Ectodermal cell (in vitro differentiated cells): ENCODE results near the gene WDR11.

Experiments used
- H3K27ac ChIP-seq: 2 replicates; pipeline ENCODE4 v1.7.0; 2013; ENCODE audit warnings: mild to moderate bottlenecking, low read depth, low read length; ENCODE audit not compliant: insufficient read depth, poor library complexity, severe bottlenecking
- H3K27me3 ChIP-seq: 2 replicates; pipeline ENCODE4 v1.7.0; 2013; ENCODE audit warnings: mild to moderate bottlenecking, low read length; ENCODE audit not compliant: insufficient read depth, control insufficient read depth, poor library complexity, severe bottlenecking
- H3K36me3 ChIP-seq: one replicate; pipeline ENCODE4 v1.7.0; 2013; ENCODE audit warnings: low read length; ENCODE audit not compliant: control insufficient read depth, insufficient read depth
- H3K4me1 ChIP-seq: one replicate; pipeline ENCODE4 v1.7.0; 2013; ENCODE audit warnings: low read length; ENCODE audit not compliant: control insufficient read depth, insufficient read depth
- H3K4me3 ChIP-seq: 2 replicates; pipeline ENCODE4 v1.7.0; 2013; ENCODE audit warnings: low read depth, low read length, control low read depth; ENCODE audit not compliant: insufficient read depth
- H3K9me3 ChIP-seq: 2 replicates; pipeline ENCODE4 v1.7.0; 2013; ENCODE audit warnings: mild to moderate bottlenecking, low read length, moderate library complexity; ENCODE audit not compliant: control insufficient read depth
- WGBS, 2 experiments: methylation state at CpG; one replicate each; pipeline ENCODE4 v1.1.7; 2013; ENCODE audit warnings: missing lambda C conversion rate in 2 of 2; 5-methylcytosine and 5-hydroxymethylcytosine counted together

WDR11 gene

GRCh38 chr10:120854388-120854787, 3.2 kb downstream of the WDR11 start:
- Histone ChIP-seq H3K36me3 (peaks cover 17% of the 10 kb centered on the region), H3K4me3 (no peak overlapping the region), H3K27me3 (no peaks in the 10 kb centered on the region), H3K9me3 (no peaks in the 10 kb centered on the region), H3K4me1 (peaks cover 8% of the 10 kb centered on the region), H3K27ac (no peak overlapping the region)
- WGBS, 2 experiments: 93 to 97% methylated on average over 2 of the region's 2 CpGs

- H3K27ac ChIP-seq: no peak overlapping the region
- no peak overlapping the region for H3K4me3 ChIP-seq
- WGBS, 2 experiments: 90 to 95% methylated on average over 2 of the region's 2 CpGs
- peaks cover 8% of the 10 kb centered on the region for H3K36me3 ChIP-seq
- no peaks in the 10 kb centered on the region for H3K4me1 ChIP-seq
- H3K27me3 ChIP-seq: no peaks in the 10 kb centered on the region
- no peaks in the 10 kb centered on the region for H3K9me3 ChIP-seq
Measured at GRCh38 chr10:120861178-120861855, 10.2 kb downstream of the WDR11 start.

DNA sequence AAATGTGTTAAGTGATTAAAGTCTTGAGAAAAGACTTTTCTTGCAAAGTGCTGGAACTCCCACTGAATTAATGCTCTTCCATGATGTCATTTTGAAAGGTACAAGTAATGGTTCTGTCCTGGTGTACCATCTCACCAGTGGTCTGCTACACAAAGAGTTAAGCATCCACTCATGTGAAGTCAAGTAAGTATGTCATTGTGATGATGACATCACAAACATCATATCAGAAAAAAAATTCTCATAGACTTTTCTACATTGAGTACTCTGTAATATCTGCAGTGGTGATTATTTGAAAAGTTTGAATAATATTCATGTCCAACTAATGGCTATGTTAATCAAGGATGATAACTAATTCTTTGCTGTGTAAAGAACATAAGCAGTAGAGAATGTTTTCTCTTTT, 22.6 kb downstream of the WDR11 start:
- Histone ChIP-seq H3K27me3 (no peaks in the 10 kb centered on the region), H3K9me3 (no peaks in the 10 kb centered on the region), H3K27ac (no peak overlapping the region), H3K4me1 (no peaks in the 10 kb centered on the region), H3K4me3 (no peak overlapping the region), H3K36me3 (peaks cover 3% of the 10 kb centered on the region)

DNA sequence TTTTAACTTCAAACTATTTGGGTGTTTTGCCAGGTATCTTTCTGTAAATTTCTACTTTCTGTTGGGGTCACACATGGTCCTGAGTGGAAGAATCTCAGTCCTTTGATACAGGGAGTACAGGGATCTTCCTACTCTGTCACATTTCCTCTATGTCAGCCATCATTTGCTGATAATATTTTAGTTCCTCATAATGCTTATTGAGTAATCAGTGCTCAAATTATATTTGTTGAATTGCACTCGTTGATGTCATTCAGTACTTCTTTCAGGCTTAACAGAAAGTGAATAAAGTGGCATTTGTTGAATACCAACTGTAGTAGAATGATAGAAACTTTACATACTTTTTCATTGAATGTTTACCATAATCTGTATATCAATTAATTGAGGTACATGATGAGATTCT, 31.9 kb downstream of the WDR11 start:
- no peaks in the 10 kb centered on the region for H3K27me3 ChIP-seq
- no peaks in the 10 kb centered on the region for H3K9me3 ChIP-seq
- WGBS, 2 experiments: 73% methylated on average over 1 of the region's 1 CpG; no CpG with 5 or more reads in 1 of the 2 experiments
- no peak overlapping the region for H3K27ac ChIP-seq
- H3K4me1 ChIP-seq: no peaks in the 10 kb centered on the region
- H3K36me3 ChIP-seq: peaks cover 3% of the 10 kb centered on the region
- no peak overlapping the region for H3K4me3 ChIP-seq

DNA sequence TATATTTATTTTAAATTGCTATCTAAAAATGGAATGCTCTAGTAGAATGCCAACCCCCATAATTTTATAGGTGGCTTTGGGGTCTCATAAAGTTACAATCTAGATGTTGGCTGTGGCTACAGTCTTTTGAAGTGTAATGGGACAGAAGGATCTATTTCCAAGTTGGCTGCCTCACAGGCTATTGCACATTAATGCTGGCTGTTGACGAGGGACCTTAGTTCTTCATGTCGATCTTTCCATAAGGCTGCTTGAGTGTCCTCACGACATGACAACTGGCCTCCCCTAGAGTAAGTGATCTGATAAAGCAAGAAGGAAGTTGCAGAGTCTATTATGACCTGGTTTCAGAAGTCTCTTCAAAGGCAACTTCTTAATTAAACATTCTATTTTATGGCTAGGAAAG, 36.3 kb downstream of the WDR11 start:
- H3K4me1 ChIP-seq: no peaks in the 10 kb centered on the region
- peaks cover 7% of the 10 kb centered on the region for H3K36me3 ChIP-seq
- no peak overlapping the region for H3K27ac ChIP-seq
- 94 to 95% methylated on average over 3 of the region's 3 CpGs for WGBS, 2 experiments
- no peaks in the 10 kb centered on the region for H3K27me3 ChIP-seq
- no peak overlapping the region for H3K4me3 ChIP-seq
- H3K9me3 ChIP-seq: no peaks in the 10 kb centered on the region

DNA sequence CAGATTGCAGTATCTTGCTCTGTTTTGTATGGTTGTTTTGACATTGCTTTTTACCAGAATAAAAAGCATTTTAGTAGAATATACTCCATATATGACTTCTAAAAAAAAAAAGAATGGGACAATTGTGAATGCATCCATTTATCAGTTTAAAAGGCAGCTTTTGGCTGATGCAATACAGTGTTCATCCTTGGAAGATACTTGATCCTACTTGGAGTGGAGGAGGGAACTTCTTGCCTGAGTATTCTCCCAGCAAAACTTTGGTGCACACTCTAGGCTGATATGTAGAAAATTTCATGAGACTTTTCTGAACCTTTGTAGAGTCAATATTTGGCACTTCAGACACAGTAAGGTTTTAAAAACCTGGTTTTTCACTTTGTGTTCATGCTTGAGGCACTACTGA, 40.2 kb downstream of the WDR11 start:
- no peak overlapping the region for H3K27ac ChIP-seq
- peaks cover 4% of the 10 kb centered on the region for H3K36me3 ChIP-seq

DNA sequence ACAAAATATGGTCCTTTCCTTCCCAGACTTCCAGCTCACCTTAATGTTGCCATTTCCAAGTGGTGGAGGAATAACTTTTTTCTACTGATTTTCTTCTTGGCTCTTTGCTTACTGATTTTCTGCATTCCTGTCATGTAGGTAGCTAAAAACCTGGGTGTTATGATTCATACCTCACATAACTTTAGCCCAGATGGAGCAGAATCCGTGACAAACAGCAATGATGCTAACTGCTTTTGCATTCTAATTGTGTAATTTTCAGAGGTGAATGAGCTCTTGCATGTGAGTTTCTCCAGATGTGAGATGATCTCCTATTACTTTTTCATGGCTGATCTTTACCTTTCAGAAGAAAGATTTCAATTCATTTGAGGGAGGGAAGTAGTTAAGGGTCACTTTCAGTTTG, 43.4 kb downstream of the WDR11 start:
- Histone ChIP-seq H3K27ac (no peak overlapping the region), H3K4me1 (no peaks in the 10 kb centered on the region), H3K27me3 (no peaks in the 10 kb centered on the region), H3K36me3 (peaks cover 4% of the 10 kb centered on the region), H3K4me3 (no peak overlapping the region), H3K9me3 (no peaks in the 10 kb centered on the region)
- WGBS, 2 experiments: 85 to 89% methylated on average over 1 of the region's 1 CpG

More for the DNA sequence above, 40.2 kb downstream of the WDR11 start:
- no peaks in the 10 kb centered on the region for H3K27me3 ChIP-seq
- H3K4me3 ChIP-seq: no peak overlapping the region
- H3K9me3 ChIP-seq: no peaks in the 10 kb centered on the region
- H3K4me1 ChIP-seq: no peaks in the 10 kb centered on the region

DNA sequence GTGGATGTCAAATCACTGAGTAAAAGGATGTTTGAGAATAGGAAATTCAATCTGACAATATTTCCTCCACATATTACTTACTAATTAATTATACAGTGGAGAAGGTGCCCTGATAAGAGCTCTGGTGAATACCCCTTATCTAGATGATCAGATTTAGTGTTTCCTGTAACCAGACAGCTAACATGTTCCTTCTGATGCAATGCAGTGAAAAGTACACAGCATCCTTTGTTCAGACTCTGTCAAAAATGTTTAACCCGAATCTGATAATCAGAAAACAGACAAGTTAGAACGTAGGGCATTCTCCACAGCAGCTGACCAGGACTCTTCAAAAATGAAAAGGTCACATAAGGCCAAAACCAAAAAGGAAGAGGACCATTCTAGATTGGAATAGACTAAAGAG, 46.2 kb downstream of the WDR11 start:
- Histone ChIP-seq H3K4me1 (no peaks in the 10 kb centered on the region), H3K9me3 (no peaks in the 10 kb centered on the region), H3K36me3 (peaks cover 4% of the 10 kb centered on the region), H3K4me3 (no peak overlapping the region), H3K27me3 (no peaks in the 10 kb centered on the region), H3K27ac (no peak overlapping the region)
- WGBS, 2 experiments: 94% methylated on average over 2 of the region's 2 CpGs

- peaks cover 42% of the 10 kb centered on the region for H3K36me3 ChIP-seq
- H3K4me1 ChIP-seq: no peaks in the 10 kb centered on the region
- H3K4me3 ChIP-seq: no peak overlapping the region
- H3K27me3 ChIP-seq: no peaks in the 10 kb centered on the region
- WGBS, 2 experiments: 94 to 95% methylated on average over 9 of the region's 9 CpGs
- H3K9me3 ChIP-seq: no peaks in the 10 kb centered on the region
- H3K27ac ChIP-seq: no peak overlapping the region
Measured at GRCh38 chr10:120905268-120905667, 54.1 kb downstream of the WDR11 start.

DNA sequence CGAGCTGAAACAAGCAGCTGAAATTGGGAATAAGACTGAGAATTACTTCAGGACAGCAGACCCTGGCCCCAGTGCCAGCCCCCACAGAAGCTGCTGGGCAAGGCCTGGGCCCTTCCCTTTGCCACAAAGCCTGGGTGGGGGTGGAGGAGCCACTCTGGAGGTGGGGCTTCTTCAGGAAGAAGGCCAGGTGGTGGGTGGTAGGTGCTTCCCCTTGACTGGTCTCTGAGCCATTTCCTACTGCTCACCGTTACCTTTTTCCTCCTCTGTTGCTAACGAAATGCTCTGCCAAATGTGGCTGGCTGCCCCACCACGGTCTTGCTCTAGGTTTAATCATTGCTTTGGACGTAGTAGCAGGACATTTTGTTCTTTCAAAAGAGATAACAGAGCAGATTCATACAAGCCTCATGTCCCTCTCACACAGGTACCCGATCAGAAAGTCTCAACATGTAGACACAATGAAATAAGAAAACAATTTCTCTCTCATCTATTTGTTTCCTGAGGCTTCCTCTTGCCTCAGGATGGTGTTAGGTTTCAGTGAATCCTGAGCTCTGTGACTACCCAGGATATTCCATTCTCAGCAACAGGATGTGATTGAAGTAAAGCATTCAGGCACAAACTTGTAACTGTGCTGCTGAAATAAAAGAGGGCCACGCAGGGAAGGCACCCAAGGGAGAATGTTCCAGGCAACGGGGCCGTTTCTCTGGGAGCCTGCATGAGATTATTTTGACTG, 66.5 kb downstream of the WDR11 start:
- Histone ChIP-seq H3K9me3 (no peaks in the 10 kb centered on the region), H3K36me3 (no peaks in the 10 kb centered on the region), H3K27ac (no peak overlapping the region), H3K27me3 (no peaks in the 10 kb centered on the region), H3K4me1 (no peaks in the 10 kb centered on the region), H3K4me3 (no peak overlapping the region)
- WGBS, 2 experiments: 80 to 81% methylated on average over 9 of the region's 9 CpGs
